SK-N-DZ (cell line): ENCODE measurements around the gene GMPS.

ENCODE experiments used
- DNase-seq: peaks from one replicate; pipeline ENCODE4 v3.0.0-alpha.2; 2015; ENCODE audit warnings: low spot score

Gene GMPS

GRCh38 chr3:155991847-155992246 is 121.4 kb downstream of the GMPS start:
- DNase-seq, result no peak
